Duodenal mucosa (tissue), 2 donors: ENCODE measurements around the gene ANKS1A.
"Not testable (repeated sequence)": the region's sequence is repeated elsewhere in the genome, so short reads cannot be mapped to it uniquely, and the experiment has no call there.

Experiments
- H3K27ac ChIP-seq: one replicate; pipeline ENCODE4 v1.7.0; 2013; ENCODE audit warnings: low read depth, low read length
- H3K27me3 ChIP-seq, 2 donors: one replicate each; pipeline ENCODE4 v1.7.0; 2013; ENCODE audit warnings: low read length in 2 of 2, control low read depth in 1 of 2; ENCODE audit not compliant: insufficient read depth in 2 of 2, control insufficient read depth in 1 of 2
- H3K36me3 ChIP-seq, 2 donors: one replicate each; pipeline ENCODE4 v1.7.0; 2013; ENCODE audit warnings: low read length in 2 of 2, control low read depth in 1 of 2; ENCODE audit not compliant: insufficient read depth in 2 of 2, control insufficient read depth in 1 of 2
- H3K4me1 ChIP-seq, 2 donors: one replicate each; pipeline ENCODE4 v1.7.0; 2013; ENCODE audit warnings: low read length in 2 of 2, control low read depth in 1 of 2; ENCODE audit not compliant: insufficient read depth in 2 of 2, control insufficient read depth in 1 of 2
- H3K4me3 ChIP-seq, 2 donors: one replicate each; pipeline ENCODE4 v1.7.0; 2013; ENCODE audit warnings: low read length in 2 of 2, low read depth in 1 of 2
- H3K9ac ChIP-seq, 2 donors: one replicate each; pipeline ENCODE4 v1.7.0; 2013; ENCODE audit warnings: low read length in 2 of 2, low read depth in 1 of 2
- H3K9me3 ChIP-seq, 2 donors: one replicate each; pipeline ENCODE4 v1.7.0; 2013; ENCODE audit warnings: low read length in 2 of 2, control low read depth in 1 of 2; ENCODE audit not compliant: control insufficient read depth in 1 of 2

ANKS1A gene

DNA sequence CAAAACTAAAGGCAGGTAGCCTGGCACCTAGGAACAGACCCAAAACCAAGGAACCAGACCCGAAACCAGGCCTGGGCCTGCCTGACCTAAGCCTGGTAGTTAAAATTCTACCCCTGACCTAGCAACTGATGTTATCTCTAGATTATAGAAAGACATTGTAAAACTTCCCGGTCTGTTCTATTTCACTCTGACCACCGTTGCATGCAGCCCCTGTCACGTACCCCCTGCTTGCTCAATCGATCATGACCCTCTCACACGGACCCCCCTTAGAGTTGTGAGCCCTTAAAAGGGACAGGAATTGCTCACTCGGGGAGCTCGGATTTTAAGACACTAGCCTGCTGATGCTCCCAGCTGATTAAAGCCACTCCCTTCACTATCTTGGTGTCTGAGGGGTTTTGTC lies 109.4 kb downstream of the ANKS1A start:
- H3K36me3 ChIP-seq = peaks cover 14 to 28% of the 10 kb centered on the region in 2 donors
- H3K27ac ChIP-seq, H3K9me3 ChIP-seq, H3K4me3 ChIP-seq, H3K27me3 ChIP-seq, H3K9ac ChIP-seq, H3K4me1 ChIP-seq: not testable (repeated sequence)

- not testable (repeated sequence) for H3K27ac ChIP-seq, H3K9ac ChIP-seq, H3K9me3 ChIP-seq, H3K4me3 ChIP-seq, H3K27me3 ChIP-seq, H3K4me1 ChIP-seq
- H3K36me3 ChIP-seq = peaks cover 11 to 23% of the 10 kb centered on the region in 2 donors
Measured at GRCh38 chr6:34999153-34999552, 110.1 kb downstream of the ANKS1A start.

DNA sequence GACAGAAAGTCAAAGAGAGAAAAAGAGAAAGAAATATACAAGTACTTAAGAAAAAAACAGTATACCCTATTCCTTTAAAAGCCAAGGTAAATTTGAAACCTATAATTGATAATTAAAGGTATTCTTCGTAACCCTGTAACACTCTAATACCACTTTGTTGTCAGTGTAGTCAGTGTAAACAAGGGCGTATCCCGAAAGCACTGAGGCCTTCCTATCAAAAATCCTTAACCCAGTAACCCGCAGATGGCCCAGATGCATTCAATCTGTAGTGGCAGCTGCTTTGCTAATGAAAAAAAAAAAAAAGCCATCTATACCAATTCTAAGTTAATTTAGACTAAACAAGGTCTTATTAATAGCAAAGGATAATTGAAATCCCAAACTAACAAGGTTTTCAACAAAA lies 110.9 kb downstream of the ANKS1A start:
- H3K4me1 ChIP-seq, H3K9me3 ChIP-seq, H3K27me3 ChIP-seq, H3K4me3 ChIP-seq, H3K9ac ChIP-seq, H3K27ac ChIP-seq: not testable (repeated sequence)
- H3K36me3 ChIP-seq = peaks cover 3 to 15% of the 10 kb centered on the region in 2 donors

DNA sequence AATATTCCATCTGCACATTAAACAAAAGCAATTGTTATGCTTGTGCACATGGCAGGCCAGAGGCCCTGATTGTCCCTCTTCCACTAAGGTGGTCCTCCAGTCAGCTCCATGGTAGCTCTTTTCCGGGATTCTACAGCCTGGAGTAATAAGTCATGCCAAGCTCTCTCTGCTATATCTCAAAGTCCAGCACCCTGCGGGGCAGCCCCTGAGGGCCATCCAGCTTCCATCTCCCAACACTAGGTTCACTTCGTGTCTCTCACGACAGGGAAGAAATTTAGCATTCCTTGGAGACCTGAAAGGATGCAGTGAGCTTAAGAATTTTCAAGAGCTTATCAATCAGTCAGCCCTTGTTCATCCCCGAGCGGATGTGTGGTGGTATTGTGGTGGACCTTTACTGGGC lies 112.3 kb downstream of the ANKS1A start:
- not testable (repeated sequence) for H3K4me3 ChIP-seq, H3K27ac ChIP-seq, H3K9ac ChIP-seq, H3K9me3 ChIP-seq, H3K4me1 ChIP-seq, H3K27me3 ChIP-seq
- H3K36me3 ChIP-seq = peaks cover 0 to 13% of the 10 kb centered on the region in 2 donors

DNA sequence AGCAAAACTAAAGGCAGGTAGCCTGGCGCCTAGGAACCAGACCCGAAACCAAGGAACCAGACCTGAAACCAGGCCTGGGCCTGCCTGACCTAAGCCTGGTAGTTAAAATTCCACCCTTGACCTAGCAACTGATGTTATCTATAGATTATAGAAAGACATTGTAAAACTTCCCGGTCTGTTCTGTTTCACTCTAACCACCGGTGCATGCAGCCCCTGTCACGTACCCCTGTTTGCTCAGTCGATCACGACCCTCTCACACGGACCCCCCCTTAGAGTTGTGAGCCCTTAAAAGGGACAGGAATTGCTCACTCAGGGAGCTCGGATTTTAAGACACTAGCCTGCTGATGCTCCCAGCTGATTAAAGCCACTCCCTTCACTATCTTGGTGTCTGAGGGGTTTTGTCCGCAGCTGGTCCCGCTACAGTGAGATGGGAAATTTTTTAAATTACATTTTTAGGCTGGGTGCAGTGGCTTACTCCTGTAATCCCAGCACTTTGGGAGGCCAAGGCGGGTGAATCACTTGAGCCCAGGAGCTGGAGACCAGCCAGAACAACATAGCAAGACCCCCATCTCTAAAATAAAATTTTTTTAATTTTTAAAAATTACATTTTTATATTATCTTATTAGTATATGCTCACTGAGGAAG lies 115.0 kb downstream of the ANKS1A start:
- H3K4me3 ChIP-seq, H3K36me3 ChIP-seq: not testable (repeated sequence)

DNA sequence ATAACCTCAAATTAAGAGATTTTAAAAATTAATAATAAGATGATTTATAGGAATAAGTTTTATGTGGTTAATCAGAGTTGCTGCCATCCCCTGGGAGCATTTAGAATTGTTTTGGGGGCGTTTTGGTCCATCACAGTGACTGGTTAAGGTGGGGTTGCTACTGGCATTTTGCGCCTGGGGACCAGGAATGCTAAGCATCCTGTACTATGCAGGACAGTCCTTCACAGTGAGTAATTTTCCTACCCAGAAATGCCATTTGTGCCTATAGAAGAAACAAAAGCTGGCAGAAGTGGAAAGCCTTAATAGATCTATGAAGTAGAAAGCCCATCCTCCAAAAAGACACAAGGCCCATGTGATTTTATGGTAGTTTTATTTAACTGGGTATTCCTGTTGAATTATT lies 118.0 kb downstream of the ANKS1A start:
- Histone ChIP-seq H3K9ac (no peak overlapping the region), H3K9me3 (no peaks in the 10 kb centered on the region), H3K4me1 (no peaks in the 10 kb centered on the region), H3K27me3 (no peaks in the 10 kb centered on the region), H3K27ac (no peak overlapping the region), H3K4me3 (no peak overlapping the region), H3K36me3 (peaks cover 0 to 6% of the 10 kb centered on the region in 2 donors)

More for the DNA sequence above, 115.0 kb downstream of the ANKS1A start:
- not testable (repeated sequence) for H3K27me3 ChIP-seq, H3K4me1 ChIP-seq, H3K27ac ChIP-seq, H3K9me3 ChIP-seq, H3K9ac ChIP-seq

- H3K27ac ChIP-seq = no peak overlapping the region
- H3K4me1 ChIP-seq = no peaks in the 10 kb centered on the region
- no peaks in the 10 kb centered on the region for H3K9me3 ChIP-seq
- no peaks in the 10 kb centered on the region for H3K27me3 ChIP-seq
- no peak overlapping the region for H3K9ac ChIP-seq
- H3K36me3 ChIP-seq = peaks cover 0 to 3% of the 10 kb centered on the region in 2 donors
- no peak overlapping the region for H3K4me3 ChIP-seq
Measured at GRCh38 chr6:35008858-35009257, 119.8 kb downstream of the ANKS1A start.

DNA sequence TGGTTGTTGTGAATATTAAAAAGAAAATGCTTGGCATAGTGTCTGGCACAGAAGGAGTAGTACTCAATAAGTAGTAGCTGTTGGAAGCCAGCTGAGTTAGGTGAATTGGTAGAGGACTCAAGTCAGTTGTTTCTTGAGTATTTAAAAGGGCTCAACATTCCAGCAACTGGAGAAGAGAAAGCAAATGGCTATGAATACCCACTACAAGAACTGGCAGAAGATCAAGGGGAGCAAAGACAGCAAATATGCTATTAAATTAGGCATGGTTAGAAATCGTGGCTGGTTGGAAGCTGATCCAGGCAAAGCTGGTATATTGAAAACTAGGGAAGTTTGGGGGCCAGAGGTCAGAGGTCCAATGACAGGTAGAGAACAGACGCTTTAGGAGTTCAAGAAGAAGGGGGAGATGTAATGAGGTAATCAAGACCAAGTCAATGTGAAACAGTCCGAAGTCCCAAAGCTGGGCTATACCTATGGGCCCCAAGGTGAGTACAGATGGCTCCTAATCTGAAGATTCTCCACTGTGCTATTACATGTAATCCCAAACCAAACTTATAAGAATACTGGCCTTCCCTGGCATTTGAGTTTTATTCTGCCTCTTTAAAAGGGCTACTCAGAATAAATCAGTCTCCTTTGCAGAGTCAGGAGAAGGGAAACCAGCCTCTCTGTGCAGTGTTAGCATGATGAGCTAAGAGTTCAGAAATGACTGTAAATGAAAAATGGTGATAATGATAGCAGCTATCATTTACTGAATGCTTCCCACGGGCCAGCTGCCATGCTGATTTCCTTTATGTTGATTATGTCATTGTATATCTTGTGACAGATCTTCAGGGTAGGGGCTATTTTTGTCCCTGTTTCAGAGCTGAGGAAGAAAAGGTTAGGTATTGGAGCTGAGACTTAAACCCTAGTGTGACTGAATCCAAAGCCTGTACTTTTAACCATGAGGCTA lies 122.3 kb downstream of the ANKS1A start:
- H3K9ac ChIP-seq = no peak overlapping the region
- H3K36me3 ChIP-seq = peaks cover 0 to 3% of the 10 kb centered on the region in 2 donors
- no peaks in the 10 kb centered on the region for H3K9me3 ChIP-seq
- no peak overlapping the region for H3K27ac ChIP-seq
- H3K27me3 ChIP-seq = no peaks in the 10 kb centered on the region
- no peaks in the 10 kb centered on the region for H3K4me1 ChIP-seq
- H3K4me3 ChIP-seq = no peak overlapping the region

- Histone ChIP-seq H3K9ac (no peak overlapping the region), H3K4me3 (no peak overlapping the region), H3K4me1 (no peaks in the 10 kb centered on the region), H3K9me3 (no peaks in the 10 kb centered on the region), H3K36me3 (peaks cover 5 to 14% of the 10 kb centered on the region in 2 donors), H3K27ac (no peak overlapping the region), H3K27me3 (no peaks in the 10 kb centered on the region)
Measured at GRCh38 chr6:35013701-35014100, 124.6 kb downstream of the ANKS1A start.

GRCh38 chr6:35014341-35014740 lies 125.3 kb downstream of the ANKS1A start:
- Histone ChIP-seq H3K4me1 (no peaks in the 10 kb centered on the region), H3K9me3 (no peaks in the 10 kb centered on the region), H3K27me3 (no peaks in the 10 kb centered on the region), H3K4me3 (no peak overlapping the region), H3K27ac (no peak overlapping the region), H3K9ac (no peak overlapping the region), H3K36me3 (peaks cover 5 to 20% of the 10 kb centered on the region in 2 donors)
